Sigmoid colon (tissue), 4 donors: ENCODE data around the gene C13orf46.

Source experiments
- EP300 ChIP-seq, 4 donors: sonication (generic); formaldehyde crosslinking; IDR thresholded peaks; one replicate each; pipeline ENCODE4 v1.6.1; 2017; ENCODE audit warnings: antibody characterized with exemption in 4 of 4
- POLR2A ChIP-seq, 2 donors: fragments of 450-650 bp; IDR thresholded peaks; one replicate each; pipeline ENCODE4 v1.6.1; 2016; ENCODE audit warnings: antibody characterized with exemption in 2 of 2, mild to moderate bottlenecking in 2 of 2, moderate library complexity in 2 of 2
- POLR2AphosphoS5 ChIP-seq, 4 donors: sonication (generic); formaldehyde crosslinking; IDR thresholded peaks; one replicate each; pipeline ENCODE4 v1.6.1; 2017; ENCODE audit warnings: antibody characterized with exemption in 4 of 4
- TF ChIP-seq, protein P1 (sequence below), 4 experiments: fragments of 450-650 bp in 3 of 4; fragments of 200-600 bp in 1 of 4; IDR thresholded peaks; one replicate each; pipeline ENCODE4 v1.5.1; 2016 to 2019; ENCODE audit warnings: antibody characterized with exemption in 4 of 4, mild to moderate bottlenecking in 3 of 4, moderate library complexity in 2 of 4

GRCh38 chr13:113938246-113938645 is 35.6 kb downstream of the C13orf46 start:
- TF ChIP-seq EP300 (IDR thresholded peaks at IDR 0.05) (no peak), POLR2A (IDR thresholded peaks at IDR 0.05) (no peak), POLR2AphosphoS5 (IDR thresholded peaks at IDR 0.05) (no peak)
- TF ChIP-seq, protein P1, sequence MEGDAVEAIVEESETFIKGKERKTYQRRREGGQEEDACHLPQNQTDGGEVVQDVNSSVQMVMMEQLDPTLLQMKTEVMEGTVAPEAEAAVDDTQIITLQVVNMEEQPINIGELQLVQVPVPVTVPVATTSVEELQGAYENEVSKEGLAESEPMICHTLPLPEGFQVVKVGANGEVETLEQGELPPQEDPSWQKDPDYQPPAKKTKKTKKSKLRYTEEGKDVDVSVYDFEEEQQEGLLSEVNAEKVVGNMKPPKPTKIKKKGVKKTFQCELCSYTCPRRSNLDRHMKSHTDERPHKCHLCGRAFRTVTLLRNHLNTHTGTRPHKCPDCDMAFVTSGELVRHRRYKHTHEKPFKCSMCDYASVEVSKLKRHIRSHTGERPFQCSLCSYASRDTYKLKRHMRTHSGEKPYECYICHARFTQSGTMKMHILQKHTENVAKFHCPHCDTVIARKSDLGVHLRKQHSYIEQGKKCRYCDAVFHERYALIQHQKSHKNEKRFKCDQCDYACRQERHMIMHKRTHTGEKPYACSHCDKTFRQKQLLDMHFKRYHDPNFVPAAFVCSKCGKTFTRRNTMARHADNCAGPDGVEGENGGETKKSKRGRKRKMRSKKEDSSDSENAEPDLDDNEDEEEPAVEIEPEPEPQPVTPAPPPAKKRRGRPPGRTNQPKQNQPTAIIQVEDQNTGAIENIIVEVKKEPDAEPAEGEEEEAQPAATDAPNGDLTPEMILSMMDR (IDR thresholded peaks at IDR 0.05): no peak
